A673 (cell line): ENCODE data around the gene SHMT1. TPM values are rescaled to one million over a fixed set of nuclear protein-coding genes. Genes with fewer than 3 reads are reported as not detected.

ENCODE experiments used
- BruUV-seq: library from RNA; stranded (reverse); fragments of 400-500 nt; replicated peaks from 2 replicates; lab custom pipeline; 2021; lab: Mats Ljungman, UMichigan
- CTCF ChIA-PET: fragments of 300-600 bp; sonication (Branson Sonifier 250); formaldehyde crosslinking; loops from one replicate; lab custom pipeline; 2022; ENCODE audit warnings: antibody characterized with exemption; lab: Charles Lee
- POLR2A ChIA-PET: fragments of 300-600 bp; sonication (Branson Sonifier 250); formaldehyde crosslinking; loops from one replicate; lab custom pipeline; 2022; ENCODE audit warnings: antibody characterized with exemption; ENCODE audit not compliant: low non-redundant PET; lab: Charles Lee
- DNase-seq: peaks from one replicate; pipeline ENCODE4 v3.0.0-alpha.2; 2015; ENCODE audit warnings: low spot score
- H3K27ac ChIP-seq: fragments of 200-600 bp; sonication (generic); 2 replicates; pipeline ENCODE4 v1.5.1; 2016; ENCODE audit warnings: mixed run types, low read depth, mild to moderate bottlenecking, mixed read lengths, antibody characterized with exemption, low read length; ENCODE audit not compliant: poor library complexity, severe bottlenecking
- H3K27me3 ChIP-seq: fragments of 200-600 bp; sonication (generic); replicated peaks from 2 replicates; pipeline ENCODE4 v1.6.1; 2017; ENCODE audit warnings: mixed run types, low read depth, mild to moderate bottlenecking, mixed read lengths, antibody characterized with exemption, low read length; ENCODE audit not compliant: insufficient read depth, poor library complexity
- H3K36me3 ChIP-seq: fragments of 200-600 bp; sonication (generic); 2 replicates; pipeline ENCODE4 v1.6.1; 2016; ENCODE audit warnings: mixed run types, mild to moderate bottlenecking, mixed read lengths, antibody characterized with exemption, low read length; ENCODE audit not compliant: insufficient read depth, poor library complexity, severe bottlenecking
- H3K4me1 ChIP-seq: fragments of 200-600 bp; sonication (generic); 2 replicates; pipeline ENCODE4 v1.6.1; 2017; ENCODE audit warnings: mixed run types, mild to moderate bottlenecking, mixed read lengths, antibody characterized with exemption, low read length; ENCODE audit not compliant: insufficient read depth, poor library complexity, severe bottlenecking
- H3K4me3 ChIP-seq: fragments of 200-600 bp; sonication (generic); 2 replicates; pipeline ENCODE4 v1.5.1; 2016; ENCODE audit warnings: low read depth, mixed run types, mild to moderate bottlenecking, mixed read lengths, low read length; ENCODE audit not compliant: poor library complexity, severe bottlenecking
- H3K9me3 ChIP-seq: fragments of 200-600 bp; sonication (generic); 2 replicates; pipeline ENCODE4 v1.6.1; 2016; ENCODE audit warnings: mixed run types, low read depth, mild to moderate bottlenecking, mixed read lengths, antibody characterized with exemption, low read length; ENCODE audit not compliant: poor library complexity, severe bottlenecking
- CTCF ChIP-seq: fragments of 300-800, 200-600 bp; sonication (generic); conservative IDR thresholded peaks from 2 replicates; pipeline ENCODE4 v1.5.1; 2017; ENCODE audit warnings: low read depth, mild to moderate bottlenecking, antibody characterized with exemption, low read length, moderate library complexity, mixed read lengths
- EZH2 ChIP-seq: fragments of 200-600 bp; sonication (generic); IDR thresholded peaks from 2 replicates; pipeline ENCODE4 v1.6.1; 2017; ENCODE audit warnings: borderline replicate concordance, low read depth, mild to moderate bottlenecking, mixed read lengths, antibody characterized with exemption, low read length; ENCODE audit not compliant: poor library complexity, severe bottlenecking
- intact Hi-C: fragments of 100-400 bp; cut with micrococcal nuclease; formaldehyde crosslinking; loops from one replicate; pipeline ENCODE4 v1.10.0; 2022; ENCODE audit not compliant: unreplicated experiment
- total RNA-seq: library from RNA; stranded (reverse); gene quantifications from 2 replicates; pipeline ENCODE4 v1.2.3, GENCODE V29; 2021

Gene SHMT1
- total RNA-seq, 1 experiment from 2014 or later: 54.0 TPM

GRCh38 chr17:18382441-18383078 lies 19.2 kb upstream of the SHMT1 start:
- no peak for TF ChIP-seq EZH2
- TF ChIP-seq CTCF: no peak
- Histone ChIP-seq H3K27ac (no peak overlapping the region), H3K36me3 (no peaks in the 10 kb centered on the region), H3K4me3 (no peak overlapping the region), H3K27me3 (no peaks in the 10 kb centered on the region), H3K9me3 (no peaks in the 10 kb centered on the region), H3K4me1 (no peaks in the 10 kb centered on the region)
- no TSS peak for BruUV-seq
- ChIA-PET CTCF (no interaction called here), POLR2A (no interaction called here)
- intact Hi-C loops: no loop called here
- no peak for DNase-seq

- DNase-seq: no peak
- BruUV-seq: no TSS peak
- CTCF ChIA-PET: no interaction called here
- H3K27me3 ChIP-seq: no peaks in the 10 kb centered on the region
- H3K27ac ChIP-seq: no peak overlapping the region
- TF ChIP-seq CTCF: no peak
- no peak for TF ChIP-seq EZH2
- intact Hi-C loops: no loop called here
- no peaks in the 10 kb centered on the region for H3K36me3 ChIP-seq
- H3K9me3 ChIP-seq: no peaks in the 10 kb centered on the region
- no peak overlapping the region for H3K4me3 ChIP-seq
- H3K4me1 ChIP-seq: no peaks in the 10 kb centered on the region
- POLR2A ChIA-PET: no interaction called here
These were observed 18.5 kb upstream of the SHMT1 start for GRCh38 chr17:18381953-18382245.

- BruUV-seq: no TSS peak
- no peak for TF ChIP-seq CTCF
- Histone ChIP-seq H3K27ac (no peak overlapping the region), H3K4me3 (no peak overlapping the region), H3K4me1 (no peaks in the 10 kb centered on the region), H3K9me3 (no peaks in the 10 kb centered on the region), H3K36me3 (no peaks in the 10 kb centered on the region), H3K27me3 (no peaks in the 10 kb centered on the region)
- intact Hi-C loops: no loop called here
- ChIA-PET CTCF (no interaction called here), POLR2A (no interaction called here)
- no peak for DNase-seq
These were observed 18.0 kb upstream of the SHMT1 start for GRCh38 chr17:18381158-18381952.
